ENCODE results near the gene ST6GALNAC4.
A peak's percentile ranks its signal among the peaks of the same experiment; 100 is the strongest.

ST6GALNAC4 gene

DNA sequence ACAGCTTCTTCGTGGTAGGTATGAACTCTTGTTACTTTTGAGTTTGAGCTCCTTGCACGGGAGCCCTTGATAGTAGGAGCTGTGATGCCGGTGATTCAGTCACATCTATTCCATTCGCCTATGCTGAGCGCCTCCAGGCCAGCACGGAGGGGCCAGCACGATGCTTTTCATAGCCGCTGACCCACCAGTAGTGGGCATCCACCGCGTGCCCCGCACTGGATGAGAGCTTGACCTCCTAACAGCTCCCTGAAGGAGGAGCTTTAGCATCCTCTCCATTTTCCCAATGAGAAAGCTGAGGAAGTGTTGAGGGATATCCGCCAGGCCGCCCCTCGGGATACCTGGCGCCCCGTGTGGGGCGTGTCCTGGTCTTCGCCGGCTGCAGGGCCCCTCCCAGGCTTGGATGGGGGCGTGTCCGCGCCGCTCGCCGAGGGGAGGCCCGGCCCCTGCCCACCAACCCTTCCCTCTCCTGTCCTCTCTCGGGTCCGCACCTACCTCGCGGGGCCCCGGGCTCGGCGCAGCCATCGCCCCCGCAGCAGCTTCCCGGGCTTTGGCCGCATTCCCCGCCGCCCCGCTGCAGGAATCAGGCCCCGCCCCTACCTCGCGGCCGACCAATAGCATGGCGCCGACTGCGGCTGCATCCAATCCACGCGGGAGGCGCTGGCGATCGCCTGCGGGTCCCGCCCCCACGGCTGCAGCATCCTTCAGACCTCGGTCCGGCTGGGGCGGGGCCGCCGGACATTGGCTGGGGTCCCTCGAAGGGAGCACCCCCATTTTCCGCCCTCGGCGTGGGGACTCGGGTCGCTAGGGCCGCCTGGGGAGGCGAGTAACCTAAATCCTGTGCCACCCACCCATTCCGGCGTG, 13.6 kb upstream of the ST6GALNAC4 start, which contains the start of gene PIP5KL1:
Gene PIP5KL1, minus strand, starts transcription at position 547 of the 861 bp plus-strand sequence. Its CDS starts 25 bp downstream, at position 522.
- H3K4me3 ChIP-seq (ENCODE audit: low read depth, low read length), result peak within 1 kb of the TSS; percentile 66
- DNase-seq (ENCODE audit: low read depth), result peak; percentile 88
- TF ChIP-seq, protein P1, sequence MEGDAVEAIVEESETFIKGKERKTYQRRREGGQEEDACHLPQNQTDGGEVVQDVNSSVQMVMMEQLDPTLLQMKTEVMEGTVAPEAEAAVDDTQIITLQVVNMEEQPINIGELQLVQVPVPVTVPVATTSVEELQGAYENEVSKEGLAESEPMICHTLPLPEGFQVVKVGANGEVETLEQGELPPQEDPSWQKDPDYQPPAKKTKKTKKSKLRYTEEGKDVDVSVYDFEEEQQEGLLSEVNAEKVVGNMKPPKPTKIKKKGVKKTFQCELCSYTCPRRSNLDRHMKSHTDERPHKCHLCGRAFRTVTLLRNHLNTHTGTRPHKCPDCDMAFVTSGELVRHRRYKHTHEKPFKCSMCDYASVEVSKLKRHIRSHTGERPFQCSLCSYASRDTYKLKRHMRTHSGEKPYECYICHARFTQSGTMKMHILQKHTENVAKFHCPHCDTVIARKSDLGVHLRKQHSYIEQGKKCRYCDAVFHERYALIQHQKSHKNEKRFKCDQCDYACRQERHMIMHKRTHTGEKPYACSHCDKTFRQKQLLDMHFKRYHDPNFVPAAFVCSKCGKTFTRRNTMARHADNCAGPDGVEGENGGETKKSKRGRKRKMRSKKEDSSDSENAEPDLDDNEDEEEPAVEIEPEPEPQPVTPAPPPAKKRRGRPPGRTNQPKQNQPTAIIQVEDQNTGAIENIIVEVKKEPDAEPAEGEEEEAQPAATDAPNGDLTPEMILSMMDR (conservative IDR thresholded peaks at IDR 0.05; ENCODE audit: low read depth, low read length), result peak; percentile 25

DNA sequence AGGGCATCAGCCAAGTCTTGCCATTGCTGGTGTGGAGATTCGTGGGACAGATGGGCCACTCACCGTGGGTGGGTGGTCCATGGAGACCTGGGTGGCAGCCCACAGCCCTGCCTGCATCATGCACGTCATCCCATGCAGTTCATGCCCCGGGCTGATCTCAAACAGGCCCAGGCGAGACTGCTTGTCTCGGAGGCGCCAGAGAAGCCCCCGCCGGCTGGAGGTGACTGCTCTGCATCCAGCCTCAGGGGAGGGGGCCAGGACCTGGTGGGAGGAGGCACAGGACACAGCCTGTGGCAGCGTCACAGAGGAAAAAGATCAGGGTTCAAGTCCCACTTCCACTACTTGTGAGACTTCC, 12.8 kb upstream of the ST6GALNAC4 start:
- TF ChIP-seq, protein P1 (conservative IDR thresholded peaks at IDR 0.05; ENCODE audit: low read depth, low read length), result no peak
- no peak for DNase-seq (ENCODE audit: low read depth)
- no peak overlapping the region for H3K4me3 ChIP-seq (ENCODE audit: low read depth, low read length)

DNA sequence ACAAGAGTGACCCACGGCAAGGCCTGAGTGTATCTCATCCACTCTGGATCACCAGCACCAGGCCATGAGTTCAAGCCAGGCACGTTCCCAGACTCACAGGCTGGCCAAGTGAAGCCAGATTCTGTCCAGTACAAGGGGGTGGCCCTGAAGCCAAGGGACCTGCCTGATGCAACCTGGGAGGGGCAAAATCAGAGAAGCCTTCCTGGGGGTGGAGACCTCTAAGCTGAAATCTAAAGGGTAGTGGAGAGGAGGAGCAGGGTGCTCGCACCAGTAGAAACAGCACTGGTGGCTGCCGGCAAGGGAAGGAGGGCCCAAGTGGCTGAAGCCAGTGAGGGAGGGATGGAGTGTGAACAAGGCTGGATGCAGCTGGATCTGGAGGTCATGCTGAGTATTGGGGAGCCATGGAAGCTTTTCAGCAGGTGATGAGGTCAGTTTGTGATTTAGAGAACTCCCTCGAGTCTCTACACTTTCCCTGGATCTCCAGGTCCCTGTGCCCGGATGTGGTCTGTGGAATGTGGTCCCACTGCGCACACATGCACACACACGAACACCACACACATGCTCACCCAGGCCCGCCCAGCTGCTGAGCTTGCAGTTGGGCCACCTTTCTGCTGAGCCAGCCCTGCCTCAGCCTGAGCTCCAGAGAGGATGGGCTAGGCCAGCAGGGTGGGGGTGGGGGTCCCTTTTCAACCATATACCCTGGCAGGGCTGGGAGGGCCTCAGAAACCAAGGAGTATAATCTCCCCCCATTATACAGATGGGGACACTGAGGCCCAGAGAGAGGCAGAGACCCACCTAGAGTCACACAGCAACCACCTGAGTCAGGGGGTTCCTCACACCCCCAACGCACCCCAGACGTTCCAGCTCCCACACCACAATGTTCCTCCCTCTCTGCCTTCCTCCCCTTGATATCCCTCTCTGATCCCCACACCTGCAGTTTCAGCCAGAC, 12.1 kb upstream of the ST6GALNAC4 start:
- no peak overlapping the region for H3K4me3 ChIP-seq (ENCODE audit: low read depth, low read length)
- no peak for DNase-seq (ENCODE audit: low read depth)
- TF ChIP-seq, protein P1 (conservative IDR thresholded peaks at IDR 0.05; ENCODE audit: low read depth, low read length), result no peak

DNA sequence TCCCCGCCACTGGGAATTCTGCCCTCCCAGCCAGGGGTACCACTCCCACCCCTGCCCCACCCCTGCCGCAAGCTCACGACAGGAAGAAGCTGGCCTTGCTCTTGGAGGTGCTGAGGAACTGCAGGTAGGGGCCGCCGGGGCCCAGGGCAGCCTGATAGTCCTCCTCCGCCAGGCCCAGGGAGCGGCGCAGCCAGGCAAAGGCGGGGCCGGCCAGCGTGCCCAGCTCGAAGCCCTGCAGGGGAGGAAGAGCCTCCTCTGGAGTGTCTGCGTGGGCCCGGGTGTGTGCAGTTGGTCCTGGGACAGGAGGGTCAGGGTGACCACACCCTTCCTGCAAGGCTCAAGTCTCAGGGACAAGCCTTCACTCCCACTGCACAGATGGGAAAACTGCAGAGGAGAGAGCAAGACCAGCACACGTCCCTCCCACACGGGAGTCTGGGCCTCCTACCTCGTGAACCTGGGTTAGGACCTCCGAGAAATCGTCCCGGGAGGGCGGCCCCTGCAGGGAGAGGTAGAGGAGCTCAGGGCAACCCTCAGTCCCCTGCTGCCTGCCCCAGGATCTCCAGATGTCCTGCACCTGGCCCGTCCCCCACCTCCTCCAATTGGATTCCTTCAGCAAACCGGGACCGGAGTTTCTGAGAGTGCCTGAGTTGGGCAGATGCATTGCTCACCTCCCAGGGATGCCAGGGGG, 11.3 kb upstream of the ST6GALNAC4 start:
- no peak overlapping the region for H3K4me3 ChIP-seq (ENCODE audit: low read depth, low read length)
- TF ChIP-seq, protein P1 (conservative IDR thresholded peaks at IDR 0.05; ENCODE audit: low read depth, low read length), result no peak
- no peak for DNase-seq (ENCODE audit: low read depth)

DNA sequence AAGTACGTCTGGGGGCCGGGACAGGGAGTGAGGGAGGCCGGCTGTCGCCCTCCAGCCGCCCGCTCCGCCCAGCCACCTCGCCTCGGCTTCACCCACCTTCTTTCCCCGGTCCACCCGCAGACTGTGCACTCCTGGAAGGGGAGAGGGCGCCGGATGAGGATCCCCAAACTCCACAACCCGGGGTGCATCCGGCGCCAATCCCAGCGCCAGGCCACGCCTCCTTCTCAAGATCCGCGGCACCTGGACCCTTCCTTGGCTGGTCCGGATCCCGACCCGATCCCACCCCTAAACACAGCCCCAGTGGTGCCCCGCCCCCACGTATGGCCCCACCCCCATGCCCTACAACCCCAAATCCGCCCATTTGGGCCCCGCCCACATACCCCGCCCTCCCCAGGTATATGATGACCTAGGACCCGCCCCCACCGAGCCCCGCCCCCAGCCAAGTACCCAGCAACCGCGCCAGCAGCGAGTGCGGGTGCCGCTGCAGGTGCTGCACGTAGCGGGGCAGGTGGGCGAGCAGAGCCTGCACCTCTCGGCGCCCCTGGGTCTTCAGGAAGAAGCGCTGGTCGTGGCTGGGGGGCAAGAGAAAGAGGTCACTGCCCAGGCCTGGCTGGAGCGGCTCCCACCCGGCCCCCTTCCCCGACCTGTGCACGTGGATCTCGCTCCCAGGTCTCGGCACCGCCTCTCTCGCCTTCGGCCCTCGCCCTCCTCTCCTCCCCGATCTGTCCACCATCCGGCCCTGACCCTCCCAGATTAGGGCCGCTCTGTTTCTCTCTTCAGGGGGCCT, 10.6 kb upstream of the ST6GALNAC4 start:
- TF ChIP-seq, protein P1 (conservative IDR thresholded peaks at IDR 0.05; ENCODE audit: low read depth, low read length), result no peak
- H3K4me3 ChIP-seq (ENCODE audit: low read depth, low read length), result peak overlapping the region; percentile 44
- no peak for DNase-seq (ENCODE audit: low read depth)

DNA sequence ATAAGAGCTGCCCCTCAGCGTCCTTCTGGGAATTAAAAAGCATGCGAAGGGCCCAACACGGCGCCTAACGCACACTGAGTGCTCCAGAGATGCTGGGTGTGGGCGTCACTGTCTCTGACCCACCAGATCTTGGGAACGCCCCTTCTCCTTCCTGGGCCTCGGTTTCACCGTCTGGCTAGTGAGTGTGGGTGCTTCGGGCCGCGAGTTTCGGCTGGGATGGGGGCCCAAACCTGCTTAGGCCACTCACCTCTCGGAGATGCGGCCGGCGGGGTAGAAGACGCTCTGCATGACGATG, 10.0 kb upstream of the ST6GALNAC4 start:
- TF ChIP-seq, protein P1 (conservative IDR thresholded peaks at IDR 0.05; ENCODE audit: low read depth, low read length), result no peak
- peak overlapping the region; percentile 44 for H3K4me3 ChIP-seq (ENCODE audit: low read depth, low read length)
- DNase-seq (ENCODE audit: low read depth), result no peak

Data from choroid plexus epithelial cell (primary cell).